ENCODE measurements around the gene RPS6KA3. TPM values are rescaled to one million over a fixed set of nuclear protein-coding genes. Genes with fewer than 3 reads are reported as not detected.

RPS6KA3 gene
- total and polyA plus RNA-seq, 10 donors: 8.4 to 85.9 (median 60.4) TPM

GRCh38 chrX:20228245-20228644, 38.5 kb downstream of the RPS6KA3 start:
- Histone ChIP-seq H3K4me3 (no peak overlapping the region), H3K36me3 (peaks cover 0 to 43% (median 2%) of the 10 kb centered on the region in 6 donors), H3K27ac (no peak overlapping the region), H3K27me3 (replicated peaks in 1 of 7) (peaks cover 0 to 9% (median 0%) of the 10 kb centered on the region in 7 donors), H3K9me3 (no peaks in the 10 kb centered on the region), H3K4me1 (peaks cover 0 to 19% (median 6%) of the 10 kb centered on the region in 6 donors)
- intact Hi-C loops (cut with DNase I; ENCODE audit: low total_unique reads): no loop called here
- 64 to 96% (median 84%) methylated on average over 2 of the region's 2 CpGs for WGBS, 5 donors
- TF ChIP-seq CTCF (IDR thresholded peaks at IDR 0.05 in 8 of 11, conservative IDR thresholded peaks at IDR 0.05 in 3 of 11) (no peak), POLR2AphosphoS5 (IDR thresholded peaks at IDR 0.05) (no peak), POLR2A (IDR thresholded peaks at IDR 0.05) (no peak)
- DNase-seq: no peak

- Histone ChIP-seq H3K4me1 (peaks cover 0 to 19% (median 6%) of the 10 kb centered on the region in 6 donors), H3K27me3 (replicated peaks in 1 of 7) (peaks cover 0 to 9% (median 0%) of the 10 kb centered on the region in 7 donors), H3K27ac (no peak overlapping the region), H3K36me3 (peaks cover 0 to 31% (median 0%) of the 10 kb centered on the region in 6 donors), H3K4me3 (no peak overlapping the region), H3K9me3 (no peaks in the 10 kb centered on the region)
- TF ChIP-seq CTCF (IDR thresholded peaks at IDR 0.05 in 8 of 11, conservative IDR thresholded peaks at IDR 0.05 in 3 of 11) (no peak), POLR2AphosphoS5 (IDR thresholded peaks at IDR 0.05) (no peak), POLR2A (IDR thresholded peaks at IDR 0.05) (no peak)
- intact Hi-C loops (cut with DNase I; ENCODE audit: low total_unique reads): no loop called here
- no peak for DNase-seq
- 47 to 100% (median 95%) methylated on average over 2 of the region's 2 CpGs for WGBS, 5 donors
Observed at GRCh38 chrX:20227116-20227515, 39.6 kb downstream of the RPS6KA3 start.

GRCh38 chrX:20225488-20225833, 41.2 kb downstream of the RPS6KA3 start:
- H3K4me3 ChIP-seq: no peak overlapping the region
- no peaks in the 10 kb centered on the region for H3K9me3 ChIP-seq
- H3K36me3 ChIP-seq: peaks cover 0 to 17% (median 0%) of the 10 kb centered on the region in 6 donors
- H3K4me1 ChIP-seq: peaks cover 0 to 19% (median 6%) of the 10 kb centered on the region in 6 donors
- peaks cover 0 to 9% (median 0%) of the 10 kb centered on the region in 7 donors for H3K27me3 ChIP-seq (replicated peaks in 1 of 7)
- DNase-seq: no peak
- intact Hi-C loops (cut with DNase I; ENCODE audit: low total_unique reads): no loop called here
- 58 to 83% (median 65%) methylated on average over 1 of the region's 1 CpG for WGBS, 5 donors
- H3K27ac ChIP-seq: no peak overlapping the region
- no peak for TF ChIP-seq CTCF (IDR thresholded peaks at IDR 0.05 in 8 of 11, conservative IDR thresholded peaks at IDR 0.05 in 3 of 11)
- TF ChIP-seq POLR2A (IDR thresholded peaks at IDR 0.05): no peak
- no peak for TF ChIP-seq POLR2AphosphoS5 (IDR thresholded peaks at IDR 0.05)

DNA sequence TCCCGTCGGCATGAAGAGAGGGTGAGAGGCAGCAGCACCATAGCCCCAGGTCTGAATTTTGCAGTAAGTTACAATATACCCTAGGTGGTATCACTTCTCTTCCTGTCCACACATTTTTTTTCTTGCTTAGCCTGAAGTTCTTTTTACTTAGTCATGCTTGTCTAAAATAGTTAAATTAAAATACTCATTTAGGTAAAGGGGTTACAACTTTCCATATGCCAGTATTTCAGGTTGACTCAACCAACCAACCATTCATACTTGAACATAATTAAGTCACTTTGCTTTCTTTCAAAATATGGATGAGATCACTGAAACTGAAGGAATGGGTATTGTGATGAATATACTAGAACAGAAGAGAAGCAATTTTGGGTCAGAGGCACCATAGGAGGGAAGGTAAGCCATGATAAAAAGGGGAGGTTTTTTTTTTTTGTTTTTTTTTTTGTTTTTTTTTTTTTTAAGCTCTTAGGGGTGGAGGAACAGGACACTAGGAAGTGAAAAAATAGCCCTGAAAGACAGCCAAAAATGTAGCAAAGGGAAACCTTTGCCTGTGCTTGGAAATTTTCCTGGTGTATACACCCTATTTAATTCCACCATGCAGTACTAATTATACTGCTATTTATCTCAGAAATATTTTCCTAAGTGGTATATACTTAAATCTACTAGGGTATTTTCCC, 41.8 kb downstream of the RPS6KA3 start:
- Histone ChIP-seq H3K27me3 (replicated peaks in 1 of 7) (peaks cover 0 to 9% (median 0%) of the 10 kb centered on the region in 7 donors), H3K4me1 (peaks cover 0 to 19% (median 6%) of the 10 kb centered on the region in 6 donors), H3K27ac (no peak overlapping the region), H3K9me3 (no peaks in the 10 kb centered on the region), H3K4me3 (no peak overlapping the region), H3K36me3 (peaks cover 0 to 17% (median 0%) of the 10 kb centered on the region in 6 donors)
- intact Hi-C loops (cut with DNase I; ENCODE audit: low total_unique reads): no loop called here
- no peak for DNase-seq
- TF ChIP-seq POLR2AphosphoS5 (IDR thresholded peaks at IDR 0.05): no peak
- no peak for TF ChIP-seq CTCF (IDR thresholded peaks at IDR 0.05 in 8 of 11, conservative IDR thresholded peaks at IDR 0.05 in 3 of 11)
- TF ChIP-seq POLR2A (IDR thresholded peaks at IDR 0.05): no peak
- WGBS, 5 donors: 68 to 85% (median 74%) methylated on average over 2 of the region's 2 CpGs

All from spleen (tissue), 11 donors.